Endometrium (tissue), 2 donors: ENCODE measurements around the gene SMYD1.
"Not testable (repeated sequence)": the region's sequence is repeated elsewhere in the genome, so short reads cannot be mapped to it uniquely, and the experiment has no call there.

ENCODE experiments used
- FAIRE-seq: peaks from 2 replicates; lab custom pipeline; 2012; peaks lifted over from hg19 to GRCh38; lab: Jason Lieb, UNC
- donor health status: control.
- donor health status: control.

The SMYD1 gene

DNA sequence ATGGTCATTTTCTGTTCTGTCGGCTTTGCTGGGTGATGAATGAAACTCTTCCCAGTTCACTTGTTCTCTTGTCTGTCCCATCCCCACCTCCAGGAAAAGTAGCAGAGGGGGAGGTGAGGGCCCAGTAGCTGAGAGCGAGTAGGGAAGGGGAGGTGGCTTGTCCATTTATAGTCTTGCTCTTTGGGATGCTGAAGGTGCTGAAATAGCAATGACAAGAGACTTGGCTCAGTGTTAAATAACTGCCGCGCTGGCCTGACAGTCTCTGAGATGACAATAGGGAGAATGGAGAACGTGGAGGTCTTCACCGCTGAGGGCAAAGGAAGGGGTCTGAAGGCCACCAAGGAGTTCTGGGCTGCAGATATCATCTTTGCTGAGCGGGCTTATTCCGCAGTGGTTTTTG lies at the start of gene SMYD1:
TSS of gene SMYD1 (plus strand) at position 228 of the 400 bp plus-strand sequence. CDS start at position 268, 40 bp downstream.
- FAIRE-seq = no peak

DNA sequence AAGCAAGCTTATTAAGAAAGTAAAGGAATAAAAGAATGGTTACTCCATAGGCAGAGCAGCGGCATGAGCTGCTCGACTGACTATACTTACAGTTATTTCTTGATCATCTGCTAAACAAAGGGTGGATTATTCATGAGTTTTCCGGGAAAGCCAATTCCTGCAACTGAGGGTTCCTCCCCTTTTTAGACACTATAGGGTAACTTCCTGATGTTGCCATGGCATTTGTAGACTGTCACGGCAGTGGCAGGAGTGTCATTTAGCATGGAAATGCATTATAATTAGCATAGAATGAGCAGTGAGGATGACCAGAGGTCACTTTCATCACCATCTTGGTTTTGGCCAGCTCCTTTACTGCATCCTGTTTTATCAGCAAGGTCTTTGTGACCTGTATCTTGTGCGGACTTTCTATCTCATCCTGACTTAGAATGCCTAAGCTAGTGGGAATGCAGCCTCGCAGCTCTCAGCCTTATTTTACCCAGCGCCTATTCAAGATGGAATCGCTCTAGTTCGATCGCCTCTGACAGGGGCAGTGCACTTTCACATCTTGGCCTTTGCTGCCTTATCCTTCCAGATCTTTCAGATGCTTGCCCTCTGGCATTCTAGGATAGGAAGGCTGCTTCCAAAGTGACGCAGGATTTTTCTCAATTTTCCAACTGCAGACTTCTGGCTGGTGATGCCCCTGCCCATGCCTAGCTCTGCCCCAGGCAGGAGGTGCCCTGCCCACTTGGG lies 49.4 kb upstream of the SMYD1 start:
- not testable (repeated sequence) for FAIRE-seq

DNA sequence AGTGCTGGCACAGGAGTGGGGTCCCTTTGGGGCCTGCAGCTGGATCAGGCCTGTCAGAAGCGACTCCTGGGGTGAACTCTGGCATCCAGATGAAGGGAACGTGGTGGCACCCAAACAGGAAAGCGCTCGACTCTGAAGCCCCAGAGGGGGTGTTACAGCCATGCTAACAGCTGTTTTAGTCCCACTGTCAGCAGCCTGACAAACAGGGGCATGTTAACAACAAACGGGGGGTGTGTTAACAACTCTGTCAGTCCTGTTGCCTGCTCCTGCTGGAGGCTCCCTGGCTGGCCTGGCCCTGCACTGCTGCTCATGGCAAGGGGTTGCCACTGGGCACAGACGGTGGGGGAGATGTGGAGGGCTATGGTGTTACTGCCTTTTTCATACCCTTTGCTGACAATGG lies 48.7 kb upstream of the SMYD1 start:
- FAIRE-seq = no peak

DNA sequence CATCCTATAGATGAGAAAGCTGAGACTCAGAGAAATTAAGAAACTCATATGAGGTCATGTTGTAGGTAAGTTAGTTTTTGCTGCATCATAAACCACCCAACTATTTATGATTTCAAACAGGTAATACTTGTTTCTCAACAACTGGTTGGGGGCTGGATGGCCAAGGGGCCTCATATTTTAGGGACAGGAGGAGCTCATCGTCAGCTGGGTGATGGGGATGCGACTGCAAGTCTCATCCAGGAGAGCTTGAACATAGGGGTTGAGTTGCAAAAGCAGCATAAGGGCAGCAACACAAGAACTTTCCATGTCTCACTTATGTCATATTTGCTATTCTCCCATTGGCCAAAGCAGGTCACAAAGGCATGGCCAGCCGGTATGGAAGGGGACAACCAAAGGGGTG lies 47.6 kb upstream of the SMYD1 start:
- no peak for FAIRE-seq

DNA sequence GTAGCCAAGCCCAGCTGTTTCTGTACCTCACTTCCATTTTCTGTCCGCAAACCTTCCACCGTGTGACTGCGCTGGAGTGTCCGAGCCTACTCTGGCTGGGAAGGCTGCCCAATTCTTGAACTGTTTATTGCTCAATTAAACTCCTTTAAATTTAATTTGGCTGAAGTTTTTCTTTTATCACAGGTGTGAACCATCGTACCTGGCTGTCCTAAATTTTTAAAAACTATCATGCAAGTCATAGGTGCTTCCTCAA lies 45.0 kb upstream of the SMYD1 start:
- no peak for FAIRE-seq

DNA sequence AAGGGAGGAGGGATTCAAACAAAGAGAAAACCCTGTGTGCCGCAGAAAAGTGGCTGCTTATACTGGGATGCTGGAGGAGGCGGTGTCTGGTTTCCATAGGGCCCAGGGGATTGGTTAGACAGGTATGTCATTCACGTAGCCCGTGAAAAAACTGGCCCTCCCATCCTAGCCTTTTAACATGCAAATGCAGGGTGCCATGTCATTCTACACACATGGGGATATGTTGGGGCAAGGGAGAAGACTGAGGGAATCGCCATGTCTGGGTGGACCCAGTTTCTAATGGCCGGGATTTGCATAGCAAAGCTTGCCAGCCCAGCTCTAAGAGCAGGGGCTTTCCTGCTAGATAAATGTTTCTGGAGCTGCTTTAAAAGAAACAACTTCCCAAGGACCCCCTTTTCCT lies 43.1 kb upstream of the SMYD1 start:
- no peak for FAIRE-seq

DNA sequence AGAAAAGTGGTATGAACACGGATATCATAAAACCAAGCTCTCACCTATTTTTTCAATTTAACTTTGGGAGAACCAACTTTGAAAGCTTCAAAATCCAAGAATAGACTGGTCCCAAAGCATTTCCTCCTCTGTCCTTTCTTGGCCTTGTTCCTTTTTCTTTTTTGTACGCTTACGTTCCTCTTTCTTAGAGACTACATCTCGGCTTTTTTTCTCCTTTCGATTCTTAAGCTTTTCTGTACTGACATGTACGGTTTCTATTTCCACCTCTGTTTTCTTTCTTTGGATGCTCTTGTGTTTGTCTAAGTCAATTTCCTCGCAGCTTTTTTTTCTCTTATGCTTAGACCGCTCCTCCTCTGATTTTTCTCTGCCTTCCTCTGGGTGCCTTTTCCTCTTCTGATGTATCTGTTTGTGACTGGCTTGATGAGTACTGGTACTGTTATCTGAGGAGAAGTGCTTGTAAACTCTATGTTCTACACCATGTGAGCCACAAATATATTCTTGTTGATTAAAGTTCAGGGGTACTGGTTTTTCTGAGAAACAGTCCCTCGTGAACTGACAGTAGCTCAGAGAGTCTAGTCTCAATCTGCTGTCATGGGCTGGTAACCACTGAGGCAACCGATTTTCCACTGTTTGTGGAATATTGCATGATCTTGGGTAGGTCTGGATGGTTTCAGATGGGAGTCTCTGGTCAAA lies 39.8 kb upstream of the SMYD1 start:
- no peak for FAIRE-seq

DNA sequence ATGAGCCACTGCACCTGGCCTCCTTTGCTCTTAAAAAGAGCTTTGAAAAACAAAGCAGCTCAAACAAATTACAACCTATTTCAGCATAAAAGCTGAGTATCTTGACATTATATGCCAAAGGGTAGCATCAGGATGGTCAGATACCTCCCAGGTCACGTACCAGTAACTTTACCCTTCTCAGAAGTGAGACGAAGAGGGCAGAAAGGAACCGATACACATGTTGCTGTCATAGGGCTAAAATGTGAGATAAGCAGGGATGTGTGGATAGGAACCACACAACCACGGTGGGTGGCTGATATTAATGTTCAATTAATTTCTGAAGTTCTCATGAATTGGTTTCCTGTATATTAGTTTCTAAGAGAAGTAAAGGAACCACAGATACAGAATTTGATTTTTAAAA lies 38.7 kb upstream of the SMYD1 start:
- no peak for FAIRE-seq

DNA sequence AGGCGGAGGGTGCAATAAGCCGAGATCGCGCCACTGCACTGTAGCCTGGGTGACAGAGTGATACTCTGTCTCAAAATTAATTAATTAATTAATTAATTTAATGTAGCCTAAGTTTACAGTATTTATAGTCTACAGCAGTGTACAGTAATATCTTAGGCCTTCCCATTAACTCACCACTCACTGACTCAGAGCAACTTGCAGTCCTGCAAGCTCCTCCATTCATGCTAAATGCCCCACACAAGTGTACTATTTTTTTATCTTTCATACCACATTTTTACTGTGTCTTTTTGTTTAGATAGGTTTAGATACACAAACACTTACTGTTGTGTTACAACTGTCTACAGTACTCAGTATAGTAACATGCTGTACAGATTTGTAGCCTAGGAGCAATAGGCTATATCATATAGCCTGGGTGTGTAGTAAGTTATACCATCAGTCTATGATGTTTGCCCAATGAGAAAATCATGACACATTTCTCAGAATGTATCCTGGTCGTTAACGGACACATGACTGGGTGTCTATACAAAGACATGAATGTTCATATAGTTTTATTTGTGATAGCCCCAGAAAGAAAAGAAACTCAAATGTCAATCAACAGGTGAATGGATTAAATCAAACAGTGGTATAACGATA lies 35.4 kb upstream of the SMYD1 start:
- no peak for FAIRE-seq

DNA sequence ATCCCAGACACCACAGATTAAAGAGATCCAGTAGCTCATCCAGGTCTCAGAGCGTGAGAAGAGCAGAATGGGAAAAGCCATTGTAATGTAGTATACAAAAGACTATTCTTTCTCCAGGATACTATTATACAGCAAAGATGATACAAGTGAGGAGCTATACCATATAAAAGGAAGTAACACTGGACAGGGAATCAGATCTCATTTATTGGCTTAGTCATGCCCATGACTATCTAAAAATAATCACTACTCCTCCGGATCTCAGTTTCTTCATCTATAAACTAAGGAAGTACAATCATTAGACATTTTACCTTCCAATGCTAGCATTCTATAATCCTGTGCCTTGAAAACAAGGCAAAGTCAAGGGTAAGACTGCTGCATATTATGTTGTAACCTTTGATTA lies 31.4 kb upstream of the SMYD1 start:
- no peak for FAIRE-seq

DNA sequence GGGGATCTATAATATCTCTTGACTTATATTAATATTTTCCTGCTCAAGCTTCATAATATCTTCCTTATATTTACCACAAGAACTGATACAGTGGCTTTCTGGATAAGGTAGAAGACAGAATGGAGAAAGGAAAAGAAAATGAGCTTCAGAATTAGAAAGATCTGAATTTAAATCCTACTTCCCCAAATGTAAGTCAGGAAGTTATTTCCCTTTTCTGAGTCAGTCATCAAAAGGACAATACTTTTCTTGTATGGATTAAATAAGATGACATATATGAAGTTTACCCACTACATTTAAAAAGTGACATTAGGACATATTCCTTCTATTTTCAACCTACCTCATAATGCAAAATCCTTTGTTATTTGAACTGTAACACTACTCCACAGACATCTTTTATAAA lies 31.0 kb upstream of the SMYD1 start:
- FAIRE-seq = no peak

DNA sequence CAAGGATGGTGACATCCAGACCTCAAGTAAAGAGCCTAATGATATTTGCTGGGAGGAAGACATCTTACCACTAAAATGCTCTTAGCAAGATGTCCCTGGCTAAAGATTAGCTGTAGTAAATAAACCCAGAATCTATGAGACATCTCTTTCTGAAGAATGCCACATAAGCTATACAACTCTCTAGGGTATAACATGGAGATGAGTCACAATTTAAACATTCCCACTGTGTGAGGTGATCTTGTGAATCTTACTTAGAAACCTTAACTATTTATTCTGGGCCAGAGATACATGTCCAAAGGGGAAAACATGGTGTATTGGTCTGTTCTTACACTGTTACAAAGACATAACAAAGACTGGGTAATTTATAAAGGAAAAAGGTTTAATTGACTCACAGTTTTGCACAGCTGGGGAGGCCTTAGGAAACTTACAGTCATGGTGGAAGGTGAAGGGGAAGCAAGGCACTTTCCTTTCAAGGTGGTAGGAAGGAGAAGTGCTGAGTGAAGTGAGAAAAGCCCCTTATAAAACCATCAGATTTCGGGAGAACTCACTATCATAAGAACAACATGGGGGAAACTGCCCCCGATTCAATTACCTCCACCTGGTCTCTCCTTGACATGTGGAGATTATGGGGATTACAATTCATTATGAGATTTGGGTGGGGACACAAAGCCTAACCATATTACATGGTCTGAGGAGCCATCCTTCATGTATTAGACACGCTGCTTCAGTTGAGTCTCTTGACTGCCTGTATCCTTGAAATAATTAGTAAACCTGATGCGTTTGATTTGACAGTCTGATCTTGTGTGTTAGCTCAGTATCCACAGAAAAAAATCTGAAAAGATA lies 29.1 kb upstream of the SMYD1 start:
- no peak for FAIRE-seq

DNA sequence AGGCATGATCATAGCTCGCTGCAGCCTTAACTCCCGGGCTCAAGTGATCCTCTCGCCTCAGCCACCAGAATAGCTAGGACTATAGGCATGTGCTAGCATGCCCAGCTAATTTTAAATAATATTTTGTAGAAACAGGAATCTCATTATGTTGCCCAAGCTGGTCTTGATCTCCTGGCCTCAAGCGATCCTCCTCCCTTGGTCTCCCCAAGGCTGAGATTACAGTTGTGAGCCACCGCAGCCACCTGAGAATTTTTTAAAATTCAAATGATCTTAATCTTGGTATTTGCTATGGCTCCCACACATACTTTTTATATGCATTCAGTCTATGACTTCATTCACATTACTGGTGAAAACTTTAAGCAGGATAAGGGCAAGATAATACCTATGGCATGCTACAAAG lies 25.1 kb upstream of the SMYD1 start:
- no peak for FAIRE-seq

DNA sequence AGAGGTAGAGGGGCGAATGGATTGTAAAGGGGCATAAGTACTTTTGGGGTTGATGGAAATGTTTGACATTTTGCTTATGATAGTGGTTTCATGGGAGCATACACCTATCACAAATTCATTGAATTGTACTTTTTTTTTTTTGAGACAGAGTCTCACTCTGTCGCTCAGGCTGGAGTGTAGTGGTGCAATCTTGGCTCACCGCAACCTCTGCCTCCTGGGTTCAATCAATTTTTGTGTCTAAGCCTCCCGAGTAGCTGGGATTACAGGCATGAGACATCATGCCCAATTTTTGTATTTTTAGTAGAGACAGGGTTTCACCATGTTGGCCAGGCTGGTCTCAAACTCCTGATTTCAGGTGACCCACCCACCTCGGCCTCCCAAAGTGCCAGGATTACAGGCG lies 22.1 kb upstream of the SMYD1 start:
- not testable (repeated sequence) for FAIRE-seq

DNA sequence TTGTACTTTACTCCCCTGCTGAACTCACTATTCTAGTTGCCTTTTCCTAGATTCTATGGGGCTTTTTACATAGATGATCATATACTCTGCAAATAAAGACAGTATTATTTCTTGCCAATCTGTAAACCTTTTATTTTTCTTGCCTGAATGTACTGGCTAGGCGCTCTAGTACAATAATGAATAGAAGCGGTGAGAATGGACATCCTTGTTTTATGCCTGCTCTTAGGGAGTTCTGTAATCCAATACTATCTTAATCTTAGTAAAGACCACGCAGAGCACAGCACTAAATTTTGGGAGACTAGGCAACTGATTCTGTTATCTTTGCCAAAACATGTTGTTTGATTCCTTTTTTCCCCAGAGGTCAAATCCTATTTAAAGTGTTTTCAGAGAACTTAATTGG lies 19.1 kb upstream of the SMYD1 start:
- no peak for FAIRE-seq

DNA sequence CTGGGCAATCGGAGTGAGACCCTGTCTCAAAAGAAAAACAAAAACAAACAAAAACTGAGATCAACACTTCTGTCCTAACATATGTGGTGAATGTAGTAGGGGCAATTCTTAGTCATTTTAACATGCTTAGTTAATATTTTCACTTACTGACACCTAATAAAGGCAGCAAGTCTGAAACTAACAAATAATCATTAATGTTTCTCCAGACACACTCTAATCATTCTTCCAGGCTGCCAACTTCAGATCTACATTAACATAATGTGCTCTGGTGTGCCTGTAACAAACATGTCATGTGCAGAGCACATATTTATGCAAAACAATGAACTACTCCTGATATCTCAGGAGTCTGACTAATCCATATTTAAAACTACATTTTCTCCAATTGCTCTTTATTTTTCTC lies 18.0 kb upstream of the SMYD1 start:
- no peak for FAIRE-seq

DNA sequence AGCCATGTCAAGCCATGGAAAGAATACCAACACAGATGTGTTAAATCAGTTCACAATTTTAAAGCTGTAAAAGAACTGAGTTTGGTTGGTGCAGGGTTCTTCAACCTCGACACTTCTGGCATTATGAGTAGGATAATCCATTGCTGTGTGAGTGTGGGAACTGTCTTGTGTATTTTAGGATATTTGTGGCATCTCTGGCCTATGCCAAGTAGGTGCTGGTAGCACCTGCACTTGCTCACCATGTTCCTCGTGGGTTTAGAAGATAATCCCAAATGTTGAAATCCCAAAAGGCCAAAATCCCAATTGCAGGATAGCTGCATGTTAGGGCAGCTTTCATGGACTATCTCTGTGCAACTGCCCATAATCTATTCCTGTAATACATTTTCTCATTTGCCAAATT lies 15.8 kb upstream of the SMYD1 start:
- no peak for FAIRE-seq

DNA sequence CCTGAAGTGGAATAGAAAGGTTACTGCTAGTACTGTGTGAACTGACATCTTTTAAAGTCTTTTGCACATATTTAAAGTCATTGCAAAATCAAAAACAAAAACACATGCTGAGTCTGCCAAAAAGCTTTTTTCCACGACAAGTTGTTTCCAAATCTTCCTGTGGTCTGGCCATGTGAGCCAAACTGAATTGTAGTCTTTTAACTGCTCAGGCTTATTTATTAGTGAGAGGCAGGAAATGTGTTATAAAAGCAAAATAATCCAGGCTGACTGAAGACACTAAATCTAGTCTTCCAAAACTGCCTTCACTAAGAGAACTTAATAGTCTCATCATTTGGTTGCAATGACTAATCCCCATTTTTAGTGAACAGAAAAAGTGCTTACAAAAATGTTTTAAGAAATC lies 14.3 kb upstream of the SMYD1 start:
- peak; percentile 98 for FAIRE-seq

DNA sequence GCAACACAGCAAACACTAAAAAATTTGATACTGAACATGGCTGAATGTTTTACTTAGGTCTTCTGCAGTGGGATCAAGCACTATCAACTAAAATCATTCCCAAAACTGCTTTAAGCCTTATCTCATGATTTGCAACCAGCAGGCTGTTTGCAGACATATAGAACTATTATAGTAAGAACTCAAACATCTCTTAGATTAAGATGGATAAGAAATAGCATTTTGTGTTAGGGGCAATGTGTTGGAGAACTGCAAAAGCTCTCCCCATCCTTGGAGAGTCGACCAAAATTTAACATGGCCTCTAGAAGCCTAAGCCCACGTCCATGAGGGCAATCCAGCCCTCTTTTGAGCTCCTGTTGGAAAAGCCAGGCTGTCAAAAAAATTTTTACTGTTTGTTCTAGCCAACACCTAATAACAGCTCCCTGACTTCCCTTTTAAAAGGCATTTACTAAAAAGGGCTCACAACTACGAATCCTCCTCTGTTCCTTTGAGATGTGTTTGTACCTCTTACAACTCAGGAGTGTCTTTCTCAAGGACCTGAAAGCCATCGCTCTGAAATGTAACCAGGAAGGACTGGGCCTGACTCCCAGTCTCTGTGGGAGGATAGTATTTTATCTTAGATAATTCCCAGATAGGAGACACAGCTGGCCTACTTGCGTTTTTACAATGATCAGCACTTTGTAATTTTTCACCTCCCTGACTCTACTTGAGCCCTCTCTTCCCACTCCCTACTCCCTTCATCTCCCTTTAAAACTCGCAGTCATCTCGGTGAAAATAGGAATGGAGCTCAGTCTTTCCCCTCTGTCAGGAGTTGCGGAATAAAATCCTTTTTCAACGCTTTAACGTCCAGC lies 13.5 kb upstream of the SMYD1 start:
- no peak for FAIRE-seq

DNA sequence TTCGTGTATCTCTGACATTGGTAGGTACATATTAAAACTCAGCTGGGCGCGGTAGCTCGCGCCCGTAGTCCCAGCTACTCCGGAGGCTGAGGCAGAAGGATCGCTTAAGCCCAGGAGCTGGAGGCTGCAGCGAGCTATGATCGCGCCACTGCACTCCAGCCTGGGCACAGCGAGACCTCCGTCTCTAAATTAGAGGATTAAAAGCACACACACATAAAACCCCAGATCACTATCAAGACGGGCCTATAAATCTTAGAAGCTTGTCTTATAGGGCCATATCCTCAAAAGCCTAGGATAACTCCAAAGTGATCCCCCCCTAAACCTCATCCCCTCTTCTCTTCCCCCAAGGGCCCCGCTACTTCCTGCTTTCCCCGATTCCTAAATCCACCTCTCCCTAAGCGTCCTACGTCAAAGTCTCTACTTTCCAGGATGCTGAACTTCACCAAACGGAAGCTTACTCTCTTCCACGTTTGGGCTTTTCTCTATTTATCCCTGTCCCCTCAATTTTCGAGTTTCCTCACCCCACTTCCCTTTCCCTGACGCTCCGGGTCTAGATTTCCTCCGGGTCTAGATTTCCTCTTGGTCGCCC lies 12.7 kb upstream of the SMYD1 start:
- no peak for FAIRE-seq

DNA sequence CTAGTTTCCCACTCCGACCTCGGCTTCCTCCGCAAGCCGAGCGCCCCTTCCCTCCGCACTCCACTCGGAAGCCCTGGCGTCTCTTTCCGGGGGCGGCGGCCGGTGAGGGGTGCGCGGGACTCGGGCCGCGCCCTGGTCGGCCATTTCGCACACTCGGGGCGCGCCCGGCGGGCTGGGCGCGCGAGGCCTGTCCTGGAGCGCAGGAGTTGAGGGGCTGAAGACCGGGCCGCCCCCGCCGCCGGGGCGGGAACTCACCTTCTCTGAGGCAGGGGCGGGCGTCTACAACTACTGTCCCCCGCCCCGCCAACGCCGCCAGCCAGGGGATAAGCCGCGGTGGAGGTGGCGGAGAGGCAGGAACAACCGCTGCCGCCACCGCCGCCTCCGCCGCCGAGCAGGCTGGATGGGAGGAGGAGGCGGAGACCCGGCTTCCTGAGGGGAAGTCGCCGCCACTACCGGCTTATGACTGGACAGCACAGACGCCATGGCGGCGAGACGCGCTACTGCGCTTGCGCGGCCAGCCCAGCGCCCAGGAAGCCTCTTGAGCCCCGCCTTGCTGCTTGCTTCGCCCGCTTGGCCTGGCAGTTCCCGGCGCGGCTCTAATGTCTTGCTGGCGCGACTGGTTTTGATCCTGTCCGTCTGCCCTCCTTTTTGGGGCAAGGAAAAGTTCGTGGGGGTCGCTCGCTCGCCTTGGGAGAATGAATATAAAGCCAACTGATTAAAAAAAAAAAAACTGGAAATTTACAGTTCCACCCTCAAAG lies 12.1 kb upstream of the SMYD1 start, which contains the start of gene KRCC1:
TSS of gene KRCC1 (minus strand) at position 413 of the 758 bp plus-strand sequence. CDS start 27,220 bp downstream, outside the sequence.
- no peak for FAIRE-seq
